NCI-H2227 (cell line): ENCODE data around the gene HPCAL4.

Source experiments
- DNase-seq: peaks from one replicate; lab custom pipeline; 2025; ENCODE audit not compliant: unreplicated experiment; lab: John Stamatoyannopoulos, UW

The HPCAL4 gene

DNA sequence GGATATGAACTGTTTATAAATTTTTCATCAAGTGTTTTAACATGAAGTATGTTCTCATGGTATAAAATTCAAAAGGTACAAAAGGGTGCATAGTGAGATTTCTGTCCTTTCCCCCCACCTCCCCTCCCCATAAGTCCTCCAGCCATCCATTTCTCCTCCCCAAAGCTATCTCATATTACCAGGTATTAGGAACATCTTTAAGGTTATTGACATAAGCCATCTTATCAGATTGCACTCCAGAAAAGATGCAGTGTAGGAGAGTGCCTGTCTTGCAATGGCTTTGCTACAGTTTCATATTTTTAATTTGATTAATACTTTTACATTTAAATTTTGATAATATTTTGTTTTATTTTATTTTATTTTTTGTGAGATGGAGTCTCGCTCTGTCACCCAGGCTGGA is 13.5 kb upstream of the HPCAL4 start:
- no peak for DNase-seq

DNA sequence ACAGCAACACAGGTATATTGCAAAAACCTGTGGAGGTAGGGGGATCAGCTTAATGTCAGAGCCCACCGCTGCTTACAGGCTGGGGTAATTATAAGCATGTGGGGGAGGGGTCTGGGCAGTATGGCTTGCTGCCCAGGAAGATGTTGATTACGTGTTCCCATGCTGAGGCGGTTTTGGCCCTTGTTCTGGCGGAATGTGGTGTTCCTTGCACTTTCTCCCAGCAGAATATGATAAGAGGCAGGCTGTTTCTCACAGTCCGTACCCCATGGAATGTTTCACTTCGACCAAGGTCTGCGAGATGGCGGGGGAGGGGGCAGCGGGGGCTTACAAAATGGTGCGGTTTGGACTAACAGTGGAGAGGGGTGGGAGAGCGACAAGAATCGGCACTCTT is 9.8 kb upstream of the HPCAL4 start:
- DNase-seq: no peak

DNA sequence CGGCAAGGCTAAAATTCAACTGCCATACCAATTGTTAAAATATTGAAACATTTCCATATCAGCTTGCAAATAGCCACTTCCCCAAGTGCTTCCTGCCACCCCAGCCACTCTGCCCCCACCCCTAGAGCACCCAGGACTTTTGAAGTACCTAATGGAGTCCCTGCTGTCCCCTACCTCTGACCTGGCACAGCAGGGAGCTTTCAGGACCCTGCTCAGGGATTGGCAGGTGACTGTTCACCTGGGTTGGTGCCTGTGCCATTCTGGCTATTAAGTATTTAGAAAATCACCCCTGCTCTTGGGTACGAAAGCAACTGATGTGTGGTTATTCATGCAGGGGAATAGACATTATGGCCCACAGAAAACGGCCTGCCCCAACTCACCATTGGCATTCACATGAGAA is 9.1 kb upstream of the HPCAL4 start:
- no peak for DNase-seq

DNA sequence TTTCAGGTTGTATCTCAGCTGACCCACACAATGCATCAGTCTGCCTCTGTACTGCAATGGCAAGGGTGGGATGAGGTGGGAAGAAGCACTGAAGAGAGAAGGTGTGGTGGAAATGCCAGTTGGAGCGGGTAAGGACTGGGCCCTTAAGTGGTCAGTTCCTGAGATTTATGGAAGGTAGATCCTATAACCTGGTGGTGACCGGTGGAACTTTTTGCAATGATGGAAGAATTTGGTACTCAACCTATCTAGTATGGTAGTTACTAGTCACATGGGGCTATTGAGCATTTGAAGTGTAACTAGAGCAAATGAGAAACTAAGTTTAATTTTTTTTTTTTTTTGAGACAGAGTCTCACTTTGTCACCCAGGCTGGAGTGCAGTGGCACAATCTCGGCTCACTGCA is 8.2 kb upstream of the HPCAL4 start:
- no peak for DNase-seq

DNA sequence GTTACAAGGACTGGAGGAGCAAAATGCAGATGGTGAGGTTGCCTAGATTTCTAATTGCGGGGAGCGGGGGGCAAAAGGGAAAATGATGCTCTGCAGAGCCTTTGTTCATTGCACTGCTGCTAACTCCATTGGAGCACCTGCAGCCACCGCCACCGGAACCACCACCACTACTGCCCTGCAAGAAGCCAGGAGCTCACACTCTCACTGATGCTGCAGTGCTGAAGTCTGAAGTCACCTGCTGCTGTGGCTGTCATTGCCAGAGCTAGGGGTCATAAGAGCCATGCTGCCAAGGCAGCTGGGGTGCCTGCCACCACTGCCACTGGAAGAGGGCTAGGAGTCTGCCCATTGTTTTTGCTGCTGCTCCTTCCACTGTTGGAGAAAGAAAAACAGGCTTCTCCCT is 7.3 kb upstream of the HPCAL4 start:
- no peak for DNase-seq

DNA sequence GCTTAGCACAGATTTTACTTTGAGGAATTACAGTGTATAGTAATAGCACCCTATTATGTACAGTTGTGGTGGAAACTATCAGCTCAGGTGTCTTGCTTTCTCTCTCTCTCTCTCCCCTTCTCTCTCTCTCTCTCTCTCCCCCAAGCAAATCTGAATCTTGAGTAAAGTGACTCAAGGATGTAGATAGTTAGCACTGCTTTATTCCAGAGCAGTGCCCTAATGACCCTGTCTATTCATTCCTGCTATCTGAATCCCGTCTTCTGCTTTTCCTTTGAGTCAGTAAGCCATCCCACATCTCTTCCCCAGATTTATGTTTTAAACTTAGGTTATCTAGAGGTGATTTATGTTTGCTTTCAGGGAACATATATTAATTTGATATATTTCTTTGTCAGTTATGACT is 5.2 kb upstream of the HPCAL4 start:
- no peak for DNase-seq

DNA sequence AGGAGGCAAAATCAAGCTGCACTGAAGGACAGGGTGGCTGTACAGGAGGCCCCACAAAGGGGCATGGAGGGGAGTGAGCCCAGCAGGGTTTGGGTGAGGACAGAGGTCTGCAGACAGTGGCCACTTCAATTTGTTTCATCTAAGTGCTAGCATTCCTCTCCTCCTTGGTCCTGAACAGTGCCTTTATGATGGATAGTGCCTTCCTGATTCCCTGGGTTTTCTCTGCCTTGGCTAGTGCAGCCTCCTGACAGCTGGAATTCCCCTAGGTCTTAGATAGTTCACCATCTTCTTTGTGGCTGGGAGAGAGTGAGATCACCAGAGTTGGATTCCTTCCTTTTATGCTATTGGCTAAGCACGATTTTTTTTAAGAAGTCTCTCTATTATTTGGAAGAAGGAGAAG is 3.8 kb upstream of the HPCAL4 start:
- DNase-seq: no peak

DNA sequence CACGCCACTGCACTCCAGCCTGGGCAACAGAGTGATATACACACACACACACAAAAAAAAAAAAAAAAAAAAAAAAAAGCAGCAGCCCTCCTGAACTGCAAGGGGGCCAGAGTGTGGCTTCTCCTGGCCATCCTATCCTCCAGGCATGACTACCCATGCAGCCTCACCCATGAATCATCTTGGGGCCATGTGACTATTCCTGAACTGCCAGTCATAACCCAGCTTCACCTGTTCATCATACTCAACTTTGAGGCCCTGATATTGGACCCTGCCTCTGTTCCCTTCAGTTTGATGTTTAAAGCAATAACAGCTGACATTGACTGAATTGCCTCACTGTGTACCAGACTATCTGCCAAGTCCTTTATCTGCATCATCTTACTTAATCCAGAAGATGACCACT is 2.8 kb upstream of the HPCAL4 start:
- DNase-seq: no peak

DNA sequence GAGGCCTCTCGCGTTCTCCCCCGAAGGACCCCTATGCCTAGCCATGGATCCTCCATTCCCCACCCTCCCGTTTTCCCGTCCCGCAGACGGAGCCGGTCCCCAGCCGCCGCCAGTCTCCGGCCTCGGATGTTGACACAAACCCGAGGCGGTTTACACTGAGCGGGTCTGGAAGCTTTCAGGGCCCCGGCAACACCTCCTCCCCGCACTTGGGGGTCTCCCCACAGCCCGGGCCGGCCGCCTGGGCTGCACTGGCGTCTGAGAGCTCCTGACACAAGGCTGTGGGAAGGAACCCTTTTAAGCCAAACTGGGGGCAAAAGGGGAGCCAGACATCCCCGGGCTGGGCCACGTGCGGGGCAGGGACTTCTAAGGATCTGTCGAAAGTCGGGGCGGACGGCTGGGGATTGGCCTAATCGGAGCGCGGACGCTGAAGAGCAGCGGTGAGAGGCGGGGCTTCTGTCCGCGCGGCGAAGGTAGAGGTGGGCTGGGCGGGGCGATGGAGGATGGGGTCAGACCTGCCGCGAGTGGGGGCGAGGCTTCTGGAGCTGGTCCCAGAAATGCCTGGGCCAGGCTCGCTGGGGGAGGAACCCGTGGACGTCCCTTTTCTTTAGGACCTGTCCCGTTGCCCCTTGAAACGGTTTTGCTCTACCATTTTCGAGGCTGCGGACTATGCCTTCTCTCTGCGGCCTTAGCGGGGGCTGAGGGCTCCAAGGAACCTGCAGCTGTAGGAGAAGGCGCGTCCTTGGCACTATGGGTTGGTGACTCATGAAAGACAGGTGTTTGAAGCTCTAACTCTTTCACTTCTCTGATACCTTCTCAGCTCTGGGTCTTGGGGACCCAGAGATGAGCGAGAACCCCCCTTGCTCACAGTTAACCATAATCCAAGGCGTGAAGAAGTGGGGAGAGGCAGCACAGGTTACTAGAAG is 1.2 kb upstream of the HPCAL4 start:
- peak; percentile 85 for DNase-seq

DNA sequence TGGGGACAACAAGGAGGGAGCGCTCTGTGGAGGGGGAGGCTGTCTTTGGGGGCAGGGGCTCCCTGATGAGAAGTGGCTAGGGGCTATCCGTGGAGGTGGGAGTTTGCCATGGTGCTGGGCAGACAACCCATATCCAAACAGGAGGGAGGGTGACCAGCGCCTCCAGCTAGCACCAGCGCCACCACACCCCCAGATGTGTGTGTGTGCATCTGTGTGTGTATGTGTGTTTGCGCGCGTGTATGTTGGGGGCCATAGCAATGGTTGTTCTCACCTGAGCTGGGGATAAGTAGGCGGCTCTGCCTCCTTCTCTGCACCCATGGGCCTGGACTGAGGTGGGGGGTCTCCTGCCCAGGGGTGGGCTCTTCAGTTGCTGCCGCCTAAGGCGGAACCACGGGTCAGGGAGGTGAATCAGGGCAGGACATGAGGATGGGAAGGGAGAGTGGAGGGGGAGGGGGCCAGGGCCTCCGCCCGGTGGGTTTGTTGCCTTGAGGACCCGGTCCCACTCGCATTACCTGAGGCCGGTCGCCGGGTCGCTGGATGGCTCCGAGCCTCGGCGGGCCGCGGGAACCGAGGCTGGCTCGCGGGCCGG is 345 bp downstream of the HPCAL4 start:
- DNase-seq: peak; percentile 44

DNA sequence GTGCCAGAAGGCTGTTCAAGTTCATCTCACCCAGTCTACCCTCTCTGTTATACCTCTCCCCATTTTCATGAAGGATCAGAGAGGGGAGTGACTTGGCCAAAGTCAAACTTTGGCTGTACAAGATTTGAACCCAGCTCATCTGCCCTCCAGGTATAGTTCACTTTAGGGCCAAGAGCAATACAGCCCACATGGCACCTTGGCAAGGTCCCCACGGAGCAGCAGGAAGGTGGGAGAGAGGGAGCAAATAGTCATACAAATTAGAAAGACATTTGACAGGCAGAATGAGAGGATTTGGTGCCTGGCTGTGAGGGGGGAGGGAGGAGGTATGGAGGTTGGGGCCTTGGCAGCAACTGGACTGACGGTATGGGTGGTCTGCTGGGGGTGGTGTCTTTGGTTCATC is 1.0 kb downstream of the HPCAL4 start:
- no peak for DNase-seq

DNA sequence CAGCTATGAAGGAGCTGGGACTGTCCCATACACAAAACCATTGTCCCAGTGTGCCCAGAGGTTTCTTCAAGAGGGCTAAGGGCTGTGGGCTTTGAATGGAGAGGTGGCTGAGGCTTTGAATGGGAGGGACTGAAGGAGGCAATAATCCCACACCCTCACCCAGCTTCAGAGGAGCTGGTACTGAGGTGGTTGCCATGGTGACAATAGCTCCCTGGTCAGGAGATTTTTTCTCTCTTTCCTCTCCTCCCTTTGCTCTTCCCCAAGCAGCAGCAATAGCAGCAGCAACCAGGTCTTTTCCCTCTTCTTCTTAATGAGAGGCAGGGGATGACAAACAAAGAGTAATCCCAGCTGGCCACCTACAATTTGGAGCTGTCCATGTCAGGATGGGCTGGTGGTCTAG is 1.6 kb downstream of the HPCAL4 start:
- DNase-seq: peak; percentile 84

DNA sequence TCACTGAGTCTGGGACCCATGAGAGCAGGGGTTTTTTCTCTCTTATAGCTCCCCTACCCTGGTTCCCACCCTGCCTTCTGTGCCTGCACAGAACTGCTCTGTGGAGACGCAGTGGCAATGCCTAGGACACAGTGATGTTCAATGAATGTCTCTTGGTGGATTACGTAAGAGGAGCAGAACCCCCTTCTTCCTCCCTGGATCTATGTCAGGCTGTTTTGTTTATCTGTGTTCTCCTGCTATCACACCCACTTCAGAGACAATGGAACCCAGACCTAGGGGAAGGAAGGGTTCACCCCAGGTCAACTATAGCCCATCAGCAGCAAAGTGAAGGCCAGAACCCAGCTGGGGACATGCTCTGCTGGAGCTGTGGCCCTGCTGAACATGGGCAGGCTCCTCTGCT is 2.0 kb downstream of the HPCAL4 start:
- DNase-seq: no peak

DNA sequence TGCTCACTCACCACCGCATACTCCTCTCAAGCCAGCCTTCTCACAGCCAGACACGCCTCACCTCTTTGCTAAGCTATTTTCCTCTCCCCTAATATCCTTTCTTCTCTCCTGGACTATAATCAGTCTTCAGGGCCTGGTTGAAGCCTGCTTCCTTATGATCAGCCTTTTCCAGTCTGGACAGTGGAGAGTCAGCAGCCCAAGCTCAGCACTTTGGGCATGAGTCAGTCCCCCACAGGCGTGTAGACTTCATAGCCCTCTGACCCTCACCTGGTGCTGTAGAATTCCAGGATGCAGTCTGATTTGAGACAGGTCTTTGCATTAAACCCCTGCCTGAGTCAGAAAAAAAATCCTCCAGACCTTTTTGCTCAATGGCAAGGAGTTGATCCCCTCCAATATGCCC is 2.5 kb downstream of the HPCAL4 start:
- DNase-seq: peak; percentile 41

DNA sequence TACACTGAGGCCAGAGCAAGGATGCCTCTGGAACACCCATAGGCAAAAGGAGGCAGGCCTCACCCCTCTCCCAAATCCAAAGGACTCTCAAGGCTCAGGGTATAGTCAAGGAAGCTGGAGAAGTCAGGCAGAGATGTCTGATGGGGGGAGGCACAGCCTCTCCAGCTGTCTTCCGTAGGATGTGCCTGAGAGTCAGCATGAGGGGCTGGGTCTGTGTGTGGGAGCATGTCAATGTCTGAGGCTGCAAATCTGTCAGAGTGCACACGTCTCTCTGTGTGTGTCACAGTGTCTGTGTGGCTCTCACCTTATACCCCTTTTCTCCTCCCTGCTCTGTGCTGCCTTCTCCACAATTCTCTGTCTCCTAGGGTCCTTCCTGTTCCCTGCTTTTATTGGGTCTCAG is 4.0 kb downstream of the HPCAL4 start:
- DNase-seq: no peak

DNA sequence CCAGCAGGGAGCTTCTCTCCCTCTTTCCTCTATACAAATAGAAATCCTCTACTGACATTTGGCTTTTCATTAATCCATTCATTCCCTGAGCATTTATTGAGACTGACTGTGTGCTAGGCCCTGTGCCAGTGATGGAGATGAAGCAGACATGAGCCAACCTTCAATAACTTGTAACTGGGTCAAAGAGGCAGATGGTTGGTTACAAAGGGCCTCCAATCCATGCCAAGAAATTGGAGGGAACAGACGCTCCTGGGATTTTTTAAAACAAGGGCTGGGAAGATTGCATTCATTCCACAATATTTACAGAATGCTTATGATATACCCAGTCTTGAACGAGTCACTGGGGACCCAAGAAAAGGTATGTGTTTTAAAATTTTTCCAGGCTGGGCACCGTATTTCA is 6.2 kb downstream of the HPCAL4 start:
- DNase-seq: no peak

DNA sequence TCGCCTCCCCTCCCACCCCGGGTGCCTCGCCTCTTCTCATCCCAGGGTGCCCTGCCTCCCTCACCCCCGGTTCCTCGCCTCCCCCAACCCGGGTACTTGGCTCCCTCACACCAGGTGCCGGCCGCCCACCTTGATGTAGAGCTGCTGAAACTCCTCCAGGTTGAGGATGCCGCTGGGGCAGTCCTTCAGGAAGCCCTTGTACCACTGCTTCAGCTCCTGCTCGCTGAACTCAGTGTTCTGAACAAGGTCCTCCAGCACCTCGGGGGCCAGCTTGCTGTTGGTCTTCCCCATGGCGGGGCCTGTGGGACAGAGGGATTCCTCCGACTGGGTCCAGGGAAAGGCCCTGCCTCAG is 6.9 kb downstream of the HPCAL4 start:
- no peak for DNase-seq

DNA sequence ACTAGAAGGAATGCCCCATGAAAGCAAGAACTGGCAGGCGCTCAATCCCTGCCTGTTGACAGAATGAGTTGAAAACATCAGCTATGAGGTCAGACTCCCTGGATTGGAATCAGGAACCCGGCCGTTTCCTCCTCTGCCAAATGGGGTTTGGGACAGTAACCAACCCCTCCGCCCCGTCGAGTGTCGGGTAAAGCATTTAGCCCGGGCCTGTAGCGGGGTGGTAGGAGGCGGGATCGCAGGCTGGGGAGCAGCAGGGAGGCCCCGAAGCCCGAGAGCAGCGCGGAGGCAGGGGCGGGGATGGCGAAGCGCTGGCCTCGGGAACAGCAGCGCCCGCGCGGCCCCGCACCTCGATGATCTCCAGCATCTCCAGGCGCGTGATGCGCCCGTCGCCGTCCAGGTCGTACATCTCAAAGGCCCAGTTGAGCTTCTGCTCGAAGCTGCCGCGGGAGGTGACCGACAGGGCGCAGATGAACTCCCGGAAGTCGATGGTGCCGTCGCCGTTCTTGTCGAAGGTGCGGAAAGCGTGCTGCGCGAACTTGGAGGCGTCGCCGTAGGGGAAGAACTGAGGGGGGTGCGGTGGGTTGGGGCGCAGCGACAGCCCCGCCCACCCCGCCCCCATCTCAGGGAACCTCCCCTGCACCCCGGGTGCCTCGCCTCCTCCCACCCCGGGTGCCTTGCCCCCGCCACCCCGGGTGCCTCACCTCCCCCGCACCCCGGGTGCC is 7.5 kb downstream of the HPCAL4 start:
- no peak for DNase-seq

DNA sequence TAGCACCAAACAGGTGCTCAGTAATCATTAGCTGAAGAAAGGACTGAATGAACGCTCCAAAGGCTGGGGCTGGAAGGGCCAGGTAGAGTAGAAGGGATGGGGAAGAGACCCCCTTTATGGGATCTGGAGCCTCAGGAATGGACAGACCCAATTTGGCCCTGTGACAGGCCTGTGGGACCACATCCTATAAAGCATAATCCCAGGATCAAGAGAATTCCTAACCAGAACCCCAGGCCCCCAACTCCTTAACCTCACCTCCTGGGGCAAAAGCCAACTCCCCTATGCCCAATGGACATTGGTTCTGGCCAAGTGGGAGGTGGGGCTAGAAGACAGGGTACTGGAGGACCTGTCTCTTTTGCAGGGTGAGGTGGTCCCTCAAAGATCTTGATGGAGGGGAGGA is 9.2 kb downstream of the HPCAL4 start:
- DNase-seq: no peak

DNA sequence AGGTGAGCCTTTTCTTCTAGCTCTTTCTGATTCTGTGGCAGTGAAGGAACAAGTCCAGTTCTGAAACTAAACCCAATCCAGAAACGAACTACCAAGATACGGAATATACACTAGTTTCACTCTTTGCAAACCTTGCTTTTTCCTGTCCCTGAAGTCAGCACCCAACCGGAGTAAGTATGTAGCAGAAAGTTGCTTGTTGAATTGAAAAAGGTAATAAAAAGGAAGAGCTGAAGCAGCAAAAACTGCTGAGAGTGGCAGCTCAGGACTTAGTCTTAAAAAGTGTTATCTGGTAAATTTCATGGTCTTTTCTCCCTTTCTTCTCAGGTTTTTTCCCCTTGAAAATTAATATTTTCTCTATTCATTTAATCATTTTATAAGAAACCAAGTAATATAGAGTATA is 9.9 kb downstream of the HPCAL4 start:
- DNase-seq: no peak

DNA sequence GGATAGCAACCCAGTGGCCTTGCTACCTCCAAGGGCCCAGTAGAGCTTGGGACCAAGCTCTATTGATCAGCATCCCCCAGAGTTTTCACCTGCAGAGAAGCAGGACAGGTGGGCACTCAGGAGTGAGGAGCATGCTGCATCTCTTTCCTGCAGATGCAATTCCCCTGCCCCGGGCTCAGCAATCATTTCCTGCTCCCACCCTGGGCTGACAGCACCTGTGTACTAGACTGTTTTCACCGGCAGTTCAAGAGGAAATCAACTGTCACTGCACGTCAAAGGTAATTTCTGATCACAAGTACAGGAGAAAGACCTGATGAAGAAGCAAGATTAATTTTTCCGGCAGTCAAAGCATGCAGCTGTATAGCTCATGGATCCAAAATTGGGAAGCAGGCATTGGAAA is 10.5 kb downstream of the HPCAL4 start:
- no peak for DNase-seq

DNA sequence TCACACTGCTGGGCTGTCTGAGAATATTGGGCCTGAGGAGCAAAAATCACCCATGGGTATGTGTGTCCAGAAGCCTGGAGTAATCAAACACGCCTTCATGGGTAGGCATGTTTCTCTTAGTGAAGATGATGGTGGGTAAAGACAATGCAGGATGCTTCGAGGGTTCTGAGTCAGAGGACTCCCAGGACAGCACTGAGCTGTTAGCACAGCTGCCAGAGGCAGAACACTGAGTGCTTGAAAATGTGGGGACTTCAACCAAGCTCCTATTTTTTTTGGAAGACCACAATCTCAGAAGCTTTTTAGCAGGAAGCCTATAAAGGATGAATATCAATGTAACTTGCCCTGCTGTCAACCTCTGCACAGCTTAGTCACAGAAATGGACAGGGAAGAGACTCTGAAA is 11.4 kb downstream of the HPCAL4 start:
- DNase-seq: no peak
